Hepatocyte (in vitro differentiated cells): ENCODE measurements around the gene RASGRP1.

Experiments
- EZH2 ChIP-seq: fragments of 200-600 bp; sonication (generic); IDR thresholded peaks from 2 replicates; pipeline ENCODE4 v1.6.1; 2016; ENCODE audit warnings: antibody characterized with exemption, mild to moderate bottlenecking, borderline replicate concordance
- TF ChIP-seq, protein P1 (sequence below): fragments of 200-600 bp; sonication (generic); IDR thresholded peaks from 2 replicates; pipeline ENCODE4 v1.5.1; 2016; ENCODE audit warnings: antibody characterized with exemption, mild to moderate bottlenecking; ENCODE audit not compliant: poor library complexity

DNA sequence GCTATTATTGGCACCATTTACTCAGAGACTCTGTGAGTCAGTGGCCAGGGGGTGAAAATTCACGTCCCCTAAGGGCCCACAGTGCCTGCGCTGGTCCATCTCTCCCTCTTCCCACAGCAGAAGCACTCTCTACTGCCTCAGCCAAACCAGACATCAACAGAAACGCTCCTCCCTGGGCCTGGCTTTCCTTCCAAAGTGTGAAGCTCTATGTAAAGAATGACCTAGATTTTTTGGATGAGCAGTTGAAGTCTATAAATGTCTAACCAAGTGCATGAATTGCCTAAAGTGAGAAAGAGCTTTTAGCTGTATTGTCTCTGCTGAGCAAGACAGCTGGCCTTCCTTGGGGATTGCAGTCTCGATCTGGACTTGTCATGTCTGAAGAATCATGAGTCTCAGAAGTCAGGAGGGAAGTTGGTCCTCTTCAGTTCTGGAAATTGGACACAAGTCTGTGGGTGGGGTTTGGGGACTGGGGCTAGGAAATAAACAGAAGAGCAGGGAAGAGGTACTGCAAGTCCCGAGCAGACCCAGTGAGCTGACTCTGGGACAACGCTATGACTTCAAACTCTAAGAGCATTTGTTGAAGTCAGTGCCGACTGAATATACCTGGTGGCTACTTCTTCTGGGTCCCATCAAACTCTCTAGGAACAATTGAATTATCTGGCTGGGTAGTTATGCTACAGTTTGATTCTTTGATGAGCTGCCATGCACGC, 29.0 kb downstream of the RASGRP1 start:
- TF ChIP-seq, protein P1, sequence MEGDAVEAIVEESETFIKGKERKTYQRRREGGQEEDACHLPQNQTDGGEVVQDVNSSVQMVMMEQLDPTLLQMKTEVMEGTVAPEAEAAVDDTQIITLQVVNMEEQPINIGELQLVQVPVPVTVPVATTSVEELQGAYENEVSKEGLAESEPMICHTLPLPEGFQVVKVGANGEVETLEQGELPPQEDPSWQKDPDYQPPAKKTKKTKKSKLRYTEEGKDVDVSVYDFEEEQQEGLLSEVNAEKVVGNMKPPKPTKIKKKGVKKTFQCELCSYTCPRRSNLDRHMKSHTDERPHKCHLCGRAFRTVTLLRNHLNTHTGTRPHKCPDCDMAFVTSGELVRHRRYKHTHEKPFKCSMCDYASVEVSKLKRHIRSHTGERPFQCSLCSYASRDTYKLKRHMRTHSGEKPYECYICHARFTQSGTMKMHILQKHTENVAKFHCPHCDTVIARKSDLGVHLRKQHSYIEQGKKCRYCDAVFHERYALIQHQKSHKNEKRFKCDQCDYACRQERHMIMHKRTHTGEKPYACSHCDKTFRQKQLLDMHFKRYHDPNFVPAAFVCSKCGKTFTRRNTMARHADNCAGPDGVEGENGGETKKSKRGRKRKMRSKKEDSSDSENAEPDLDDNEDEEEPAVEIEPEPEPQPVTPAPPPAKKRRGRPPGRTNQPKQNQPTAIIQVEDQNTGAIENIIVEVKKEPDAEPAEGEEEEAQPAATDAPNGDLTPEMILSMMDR = no peak
- TF ChIP-seq EZH2 = no peak
